SHP77 (cell line): ENCODE measurements around the gene ALDH16A1.

Source experiments
- DNase-seq, 2 experiments: peaks; one replicate each; lab custom pipeline; 2025; lab: John Stamatoyannopoulos, UW

The ALDH16A1 gene

DNA sequence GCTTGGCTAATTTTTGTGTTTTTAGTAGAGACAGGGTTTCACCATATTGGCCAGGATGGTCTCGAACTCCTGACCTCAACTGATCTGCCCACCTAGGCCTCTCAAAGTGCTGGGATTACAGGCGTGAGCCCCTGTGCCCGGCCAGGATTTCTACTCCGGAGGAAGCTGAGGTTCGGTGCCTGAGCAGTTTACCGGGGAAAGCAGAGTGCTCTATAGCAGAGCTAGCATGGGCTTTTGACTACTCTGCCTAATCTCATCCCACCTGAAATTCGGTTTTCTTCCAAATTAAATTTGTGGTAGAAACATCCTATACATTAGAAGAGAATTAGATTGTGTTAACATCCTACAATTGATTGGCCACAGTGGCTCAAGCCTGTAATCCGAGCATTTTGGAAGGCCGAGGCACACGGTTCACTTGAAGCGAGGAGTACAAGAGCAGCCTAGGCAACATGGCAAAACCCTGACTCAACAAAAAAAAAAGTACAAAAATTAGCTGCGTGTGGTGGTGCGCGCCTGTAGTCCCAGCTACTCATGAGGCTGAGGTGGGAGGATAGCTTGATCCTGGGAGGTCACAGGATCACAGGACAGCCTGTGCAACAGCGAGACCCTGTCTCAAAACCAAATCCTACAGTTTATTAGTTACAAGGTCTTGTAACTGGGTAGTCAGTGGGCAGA is 36.0 kb downstream of the ALDH16A1 start:
- DNase-seq, result no peak

DNA sequence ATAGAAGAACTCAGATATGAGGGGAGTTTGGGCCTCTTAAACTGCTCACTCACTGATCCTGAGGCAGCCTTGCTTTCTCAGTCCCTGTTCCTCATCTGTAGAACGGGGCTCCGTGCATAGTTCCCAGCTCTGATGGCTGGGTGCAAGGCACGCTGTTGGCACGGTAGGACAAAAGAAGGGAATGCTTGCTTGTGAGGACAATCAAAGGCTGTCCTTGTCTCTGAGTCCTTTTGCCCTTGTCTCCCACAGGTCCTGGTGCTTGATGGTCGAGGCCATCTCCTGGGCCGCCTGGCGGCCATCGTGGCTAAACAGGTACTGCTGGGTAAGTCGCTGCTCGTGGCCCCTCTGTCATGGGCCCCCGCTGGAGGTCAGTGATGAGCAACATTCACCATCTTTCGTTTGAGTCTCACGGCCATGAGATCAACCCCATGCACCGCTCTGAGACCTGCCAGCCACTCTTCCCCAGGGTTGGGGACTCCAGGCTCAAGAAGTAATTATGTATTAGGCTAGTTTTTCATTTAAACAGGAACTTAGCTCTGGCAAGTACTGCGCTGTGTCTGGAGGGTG is 36.7 kb downstream of the ALDH16A1 start:
- no peak for DNase-seq

DNA sequence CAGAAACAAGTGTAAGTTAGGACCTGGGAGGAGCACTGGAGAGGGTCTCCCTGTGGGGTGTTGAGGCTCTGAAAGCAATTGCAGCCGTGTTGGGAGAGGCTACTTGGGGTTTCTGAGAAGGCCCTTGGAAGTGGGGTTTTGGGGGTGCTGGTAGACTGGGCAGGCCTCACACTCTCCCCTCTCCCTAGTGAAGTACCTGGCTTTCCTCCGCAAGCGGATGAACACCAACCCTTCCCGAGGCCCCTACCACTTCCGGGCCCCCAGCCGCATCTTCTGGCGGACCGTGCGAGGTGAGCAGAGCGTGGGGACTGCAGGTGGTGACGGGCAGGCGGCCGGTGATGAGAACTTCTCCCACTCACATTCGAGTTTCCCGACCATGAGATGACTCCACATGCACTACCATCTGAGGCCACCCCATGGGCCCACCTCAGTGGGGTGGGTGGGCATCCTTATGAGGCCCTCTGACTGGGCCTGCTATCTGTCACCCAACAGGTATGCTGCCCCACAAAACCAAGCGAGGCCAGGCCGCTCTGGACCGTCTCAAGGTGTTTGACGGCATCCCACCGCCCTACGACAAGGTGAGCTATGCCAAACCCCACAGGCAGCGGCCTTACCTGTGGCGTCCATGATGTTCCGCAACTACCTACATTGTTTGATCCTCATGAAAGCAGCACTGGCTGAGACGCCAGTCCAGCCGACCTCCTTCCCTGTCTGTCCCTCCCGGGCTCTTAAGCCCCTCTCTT is 37.4 kb downstream of the ALDH16A1 start:
- no peak for DNase-seq

DNA sequence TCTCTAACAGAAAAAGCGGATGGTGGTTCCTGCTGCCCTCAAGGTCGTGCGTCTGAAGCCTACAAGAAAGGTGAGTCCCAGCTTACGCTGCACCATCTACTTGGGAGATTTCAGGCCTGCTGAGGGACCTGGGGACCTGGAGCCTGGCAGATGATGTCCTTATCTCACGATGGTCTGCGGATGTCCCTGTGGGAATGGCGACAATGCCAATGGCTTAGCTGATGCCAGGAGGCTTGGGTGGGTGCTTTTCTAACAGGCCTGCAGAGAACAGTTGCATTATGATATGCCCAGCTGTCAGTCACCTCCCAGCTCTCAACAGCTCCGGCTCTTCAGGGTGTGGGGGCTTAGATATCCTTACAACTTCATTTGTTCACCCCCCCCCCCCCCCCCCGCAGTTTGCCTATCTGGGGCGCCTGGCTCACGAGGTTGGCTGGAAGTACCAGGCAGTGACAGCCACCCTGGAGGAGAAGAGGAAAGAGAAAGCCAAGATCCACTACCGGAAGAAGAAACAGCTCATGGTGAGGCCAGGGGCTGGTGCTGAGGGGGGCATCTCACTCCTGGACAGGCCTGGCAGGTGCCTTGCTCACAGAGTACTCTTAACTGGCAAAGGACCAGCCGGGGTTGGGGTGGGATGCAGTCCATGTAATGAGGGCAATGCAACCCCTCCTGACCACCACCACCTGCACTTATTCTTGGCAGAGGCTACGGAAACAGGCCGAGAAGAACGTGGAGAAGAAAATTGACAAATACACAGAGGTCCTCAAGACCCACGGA is 38.2 kb downstream of the ALDH16A1 start:
- DNase-seq, result no peak

DNA sequence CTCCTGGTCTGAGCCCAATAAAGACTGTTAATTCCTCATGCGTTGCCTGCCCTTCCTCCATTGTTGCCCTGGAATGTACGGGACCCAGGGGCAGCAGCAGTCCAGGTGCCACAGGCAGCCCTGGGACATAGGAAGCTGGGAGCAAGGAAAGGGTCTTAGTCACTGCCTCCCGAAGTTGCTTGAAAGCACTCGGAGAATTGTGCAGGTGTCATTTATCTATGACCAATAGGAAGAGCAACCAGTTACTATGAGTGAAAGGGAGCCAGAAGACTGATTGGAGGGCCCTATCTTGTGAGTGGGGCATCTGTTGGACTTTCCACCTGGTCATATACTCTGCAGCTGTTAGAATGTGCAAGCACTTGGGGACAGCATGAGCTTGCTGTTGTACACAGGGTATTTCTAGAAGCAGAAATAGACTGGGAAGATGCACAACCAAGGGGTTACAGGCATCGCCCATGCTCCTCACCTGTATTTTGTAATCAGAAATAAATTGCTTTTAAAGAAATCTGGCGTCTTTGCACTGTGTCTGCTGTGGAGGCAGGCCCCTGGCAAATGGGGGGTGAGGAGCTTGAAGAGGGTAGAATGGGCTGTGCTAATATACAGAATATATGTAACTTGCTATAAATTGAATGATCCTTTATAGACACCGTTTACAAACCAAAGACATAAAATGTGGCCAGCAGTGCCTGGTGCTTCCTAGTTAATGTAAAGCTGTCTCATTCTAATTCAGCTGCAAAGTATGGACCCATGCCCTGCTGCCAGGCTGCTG is 39.0 kb downstream of the ALDH16A1 start:
- no peak for DNase-seq

DNA sequence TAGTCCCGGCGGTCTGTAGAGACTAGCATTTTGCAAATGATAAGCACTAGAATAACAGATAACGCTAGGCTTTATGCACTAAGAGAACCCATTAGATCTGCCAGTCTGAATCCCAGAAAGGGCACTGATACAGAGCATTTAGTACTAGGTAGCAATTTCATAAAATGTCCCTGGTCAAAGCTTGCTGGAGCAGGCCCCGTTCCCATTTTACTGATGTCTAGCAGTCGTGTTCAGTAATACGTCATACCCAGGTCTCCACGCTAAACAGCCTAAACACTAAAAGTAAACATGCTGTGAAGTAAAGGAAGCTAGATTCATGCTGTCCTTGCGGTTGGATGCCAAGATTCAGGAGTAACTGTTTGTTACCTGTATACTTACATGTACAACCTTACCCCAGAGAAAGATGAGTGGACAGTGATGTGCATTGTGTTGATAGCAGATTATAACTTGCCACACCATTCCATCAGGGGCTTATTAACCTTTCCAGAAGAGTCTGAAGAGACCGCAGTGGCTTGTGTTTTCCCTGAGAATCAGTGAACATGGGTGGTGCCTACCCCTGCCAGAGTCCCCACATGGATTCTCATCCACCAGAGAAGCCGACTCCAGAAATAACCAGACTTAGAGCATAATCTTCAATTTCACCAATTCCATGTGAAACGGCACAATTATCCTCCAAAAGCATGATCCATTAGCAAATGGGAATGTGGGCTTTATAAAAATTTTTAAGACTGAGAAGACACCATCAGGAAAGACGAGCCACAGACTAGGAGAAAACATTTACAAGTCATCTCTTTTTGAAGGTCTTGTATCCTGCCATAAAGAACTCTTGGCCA is 39.8 kb downstream of the ALDH16A1 start:
- DNase-seq, result no peak

DNA sequence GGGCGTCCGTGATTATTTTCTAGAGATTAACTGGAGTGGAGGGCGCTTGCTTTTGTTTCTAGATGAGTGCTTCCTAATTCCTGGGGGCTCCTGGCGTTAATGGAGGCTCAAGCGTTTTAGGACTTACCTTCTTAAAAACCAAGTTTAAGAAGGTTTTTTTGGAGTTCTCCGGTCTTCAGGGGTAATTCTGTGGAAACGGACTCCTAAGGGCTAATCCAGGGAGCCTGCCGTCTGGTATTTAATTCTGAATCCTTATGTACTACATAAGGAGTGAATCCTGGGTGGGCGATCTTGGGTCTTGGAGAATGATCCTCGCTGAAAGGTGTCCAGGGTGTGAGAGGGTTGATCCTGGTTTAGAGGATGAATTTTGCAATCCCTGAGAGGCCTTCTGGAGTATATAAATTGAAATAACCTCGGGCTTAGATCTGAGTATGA is 43.6 kb downstream of the ALDH16A1 start:
- DNase-seq, result no peak

DNA sequence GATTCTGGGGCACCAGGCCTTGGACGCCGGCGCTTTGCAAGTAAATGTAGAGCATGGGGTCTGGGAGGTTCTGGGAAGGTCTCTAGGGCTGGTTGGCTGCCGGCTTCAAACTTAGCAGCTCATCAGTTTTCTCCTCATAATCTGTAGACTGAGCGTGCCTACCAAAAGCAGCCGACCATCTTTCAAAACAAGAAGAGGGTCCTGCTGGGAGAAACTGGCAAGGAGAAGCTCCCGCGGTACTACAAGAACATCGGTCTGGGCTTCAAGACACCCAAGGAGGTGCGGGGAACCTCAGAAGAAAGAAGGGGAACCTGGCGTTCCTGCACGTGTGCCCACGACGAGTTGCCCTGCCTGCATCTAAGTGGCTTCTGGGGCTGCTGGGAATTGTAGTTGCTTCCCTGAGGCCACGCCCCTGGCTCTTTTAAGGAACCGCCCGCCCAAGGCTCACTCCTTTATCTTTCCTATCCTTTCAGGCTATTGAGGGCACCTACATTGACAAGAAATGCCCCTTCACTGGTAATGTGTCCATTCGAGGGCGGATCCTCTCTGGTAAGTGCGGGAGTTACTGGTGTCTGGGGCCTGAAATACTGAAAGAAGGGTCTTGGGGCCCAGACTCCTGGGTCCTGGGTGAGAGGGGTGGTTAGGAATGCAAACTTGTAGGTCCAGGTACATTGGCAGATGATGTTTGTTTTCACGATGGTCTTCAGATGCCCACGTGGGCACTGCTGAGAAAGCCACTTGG is 44.2 kb downstream of the ALDH16A1 start:
- peak in 1 of 2 experiments; percentile 34 for DNase-seq

DNA sequence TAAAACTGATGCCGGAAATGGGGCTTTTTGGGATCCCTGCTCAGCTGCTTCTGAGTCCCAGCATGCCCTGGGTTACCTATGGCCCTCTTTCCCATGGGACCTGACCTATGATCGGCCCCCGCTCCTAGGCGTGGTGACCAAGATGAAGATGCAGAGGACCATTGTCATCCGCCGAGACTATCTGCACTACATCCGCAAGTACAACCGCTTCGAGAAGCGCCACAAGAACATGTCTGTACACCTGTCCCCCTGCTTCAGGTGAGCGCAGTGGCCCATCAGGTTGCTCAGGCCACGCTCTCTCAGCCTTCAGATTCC is 44.7 kb downstream of the ALDH16A1 start:
- no peak for DNase-seq

DNA sequence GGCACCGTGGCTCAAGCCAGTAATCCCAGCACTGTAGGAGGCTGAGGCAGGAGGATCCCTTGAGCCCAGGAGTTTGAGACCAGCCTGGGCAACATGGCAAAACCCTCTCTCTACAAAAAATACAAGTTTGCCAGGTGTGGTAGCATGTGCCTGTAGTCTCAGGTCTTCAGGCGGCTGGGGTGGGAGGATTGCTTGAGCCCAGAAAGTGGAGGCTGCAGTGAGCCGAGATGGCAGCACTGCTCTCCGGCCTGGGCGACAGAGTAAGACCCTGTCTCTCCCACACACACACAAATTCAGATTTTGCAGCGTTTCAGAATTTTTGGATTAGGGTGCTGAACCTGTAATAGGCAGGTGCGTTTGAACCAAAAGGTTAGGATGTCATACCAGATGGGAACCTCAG is 45.5 kb downstream of the ALDH16A1 start:
- no peak for DNase-seq

DNA sequence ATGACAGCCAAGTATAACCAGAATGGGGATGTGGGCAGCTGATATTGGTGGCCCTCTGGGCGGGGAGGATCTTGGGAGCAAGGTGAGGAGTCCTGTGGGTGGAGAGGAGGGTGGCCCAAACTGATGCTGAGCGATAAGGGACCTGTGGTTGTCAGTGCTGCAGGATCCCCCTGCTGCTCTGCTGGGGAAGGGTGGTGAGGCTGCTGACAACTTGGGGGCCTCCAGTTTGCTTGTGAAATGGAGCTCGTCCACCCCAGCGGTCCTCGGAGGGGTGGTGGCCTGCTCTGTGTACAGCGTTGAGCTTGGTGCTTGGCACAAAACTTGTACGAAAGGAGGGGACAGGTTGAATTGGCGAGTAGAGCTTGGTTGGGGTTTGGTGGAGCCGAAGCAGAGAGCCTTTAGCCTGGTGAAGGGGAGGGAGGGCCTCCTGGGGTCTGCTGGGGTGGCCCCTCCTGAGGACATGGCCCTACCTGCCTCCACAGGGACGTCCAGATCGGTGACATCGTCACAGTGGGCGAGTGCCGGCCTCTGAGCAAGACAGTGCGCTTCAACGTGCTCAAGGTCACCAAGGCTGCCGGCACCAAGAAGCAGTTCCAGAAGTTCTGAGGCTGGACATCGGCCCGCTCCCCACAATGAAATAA is 46.1 kb downstream of the ALDH16A1 start:
- DNase-seq, result no peak

DNA sequence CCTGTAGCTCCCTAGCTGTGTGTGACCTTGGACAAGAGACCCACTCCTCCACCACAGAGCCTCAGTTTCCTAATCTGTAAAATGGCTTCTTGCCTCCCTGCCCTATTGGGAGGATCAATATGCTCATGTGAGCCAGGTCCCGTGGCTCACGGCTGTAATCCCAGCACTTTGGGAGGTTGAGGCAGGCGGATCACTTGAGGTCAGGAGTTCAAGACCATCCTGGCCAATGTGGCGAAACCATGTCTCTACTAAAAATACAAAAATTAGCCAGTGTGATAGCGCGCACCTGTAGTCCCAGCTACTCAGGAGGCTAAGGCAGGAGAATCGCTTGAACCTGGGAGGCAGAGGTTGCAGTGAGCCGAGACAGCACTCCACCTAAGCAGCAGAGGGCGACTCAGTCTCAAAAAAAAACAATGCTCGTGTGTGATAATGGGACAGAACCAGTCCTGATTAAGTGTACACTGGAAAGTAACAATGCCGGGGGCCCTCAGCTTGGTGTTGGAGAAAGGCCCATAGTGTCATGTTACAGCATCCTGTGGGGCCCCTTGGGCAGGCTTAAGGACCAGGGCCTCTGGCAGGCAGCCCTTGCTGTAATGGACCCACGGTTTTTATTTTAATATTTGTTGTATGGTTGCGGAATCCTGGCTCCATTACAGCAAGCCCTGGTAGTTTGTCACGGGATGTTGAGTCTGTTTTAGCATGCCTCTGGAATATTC is 50.0 kb downstream of the ALDH16A1 start:
- DNase-seq, result peak in 1 of 2 experiments; percentile 63

DNA sequence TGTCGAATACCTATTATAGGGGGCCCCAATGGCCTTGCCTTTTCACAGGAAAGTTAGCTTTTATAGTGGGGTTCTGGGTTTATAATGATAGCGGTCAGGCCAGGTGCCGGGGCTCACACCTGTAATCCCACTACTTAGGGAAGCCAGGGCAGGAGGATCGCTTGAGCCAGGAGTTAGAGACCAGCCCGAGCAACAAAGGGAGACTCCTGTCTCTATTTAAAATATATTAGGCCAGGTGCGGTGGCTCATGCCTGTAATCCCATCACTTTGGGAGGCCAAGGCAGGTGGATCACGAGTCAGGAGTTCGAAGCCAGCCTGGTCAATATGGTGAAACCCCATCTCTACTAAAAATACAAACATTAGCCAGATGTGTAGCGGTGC is 50.5 kb downstream of the ALDH16A1 start:
- DNase-seq, result no peak

DNA sequence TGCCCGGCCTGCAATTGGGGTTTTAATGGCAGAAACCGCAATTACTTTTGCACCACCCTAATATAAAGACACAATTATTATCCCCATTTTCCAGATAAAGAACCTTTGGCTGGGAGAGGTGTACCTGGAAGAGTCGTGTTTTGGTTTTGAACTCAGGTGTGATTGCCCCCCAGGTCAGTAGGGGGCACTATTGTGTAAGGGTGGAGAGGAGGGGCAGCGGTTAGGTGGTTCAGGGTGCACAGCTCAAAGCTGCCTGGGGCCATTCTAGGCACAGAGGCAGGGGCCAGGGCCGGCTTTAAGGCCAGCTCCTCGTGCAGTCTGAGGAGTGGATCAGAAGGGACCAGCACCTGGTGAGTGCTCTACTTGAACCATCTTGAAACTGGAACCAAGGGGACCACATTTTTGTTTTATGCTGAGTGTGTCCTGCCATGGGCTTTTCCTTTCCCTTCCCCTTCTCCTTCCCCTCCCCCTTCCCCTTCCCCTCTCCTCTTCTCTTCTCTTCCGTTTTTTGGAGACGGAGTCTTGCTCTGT is 53.6 kb downstream of the ALDH16A1 start:
- peak; percentile 60 to 62 for DNase-seq

DNA sequence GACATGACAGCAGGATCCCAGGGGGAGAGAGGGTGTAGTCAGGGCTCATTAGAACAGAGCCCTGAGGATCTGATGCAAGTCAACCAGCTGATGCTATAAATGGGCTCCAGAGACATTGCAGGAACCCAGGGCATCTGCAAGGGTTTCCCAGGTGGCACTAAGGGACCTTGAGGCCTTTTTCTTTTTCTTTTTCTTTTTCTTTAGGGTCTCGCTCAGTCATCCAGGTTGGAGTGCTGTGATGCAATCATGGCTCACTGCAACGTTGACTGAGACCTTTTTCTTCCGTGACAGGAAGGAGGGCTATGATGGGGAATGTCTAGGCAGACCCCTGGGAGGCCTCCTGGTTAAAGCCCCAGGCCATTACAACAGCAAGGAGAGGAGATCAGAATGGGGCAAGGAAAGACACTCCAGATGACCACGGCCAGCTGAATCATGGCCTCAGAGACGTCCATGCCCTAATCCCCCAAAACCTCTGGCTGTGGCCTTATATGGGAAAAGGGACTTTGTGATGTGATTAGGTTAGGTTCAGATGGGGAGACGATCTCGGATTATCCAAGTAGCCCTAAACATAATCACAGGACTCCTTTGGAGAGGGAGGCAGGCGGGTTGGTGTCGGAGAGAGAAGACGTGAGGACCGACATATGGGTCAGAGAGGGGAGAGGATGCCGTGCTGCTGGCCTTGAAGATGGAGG is 54.9 kb downstream of the ALDH16A1 start:
- no peak for DNase-seq

DNA sequence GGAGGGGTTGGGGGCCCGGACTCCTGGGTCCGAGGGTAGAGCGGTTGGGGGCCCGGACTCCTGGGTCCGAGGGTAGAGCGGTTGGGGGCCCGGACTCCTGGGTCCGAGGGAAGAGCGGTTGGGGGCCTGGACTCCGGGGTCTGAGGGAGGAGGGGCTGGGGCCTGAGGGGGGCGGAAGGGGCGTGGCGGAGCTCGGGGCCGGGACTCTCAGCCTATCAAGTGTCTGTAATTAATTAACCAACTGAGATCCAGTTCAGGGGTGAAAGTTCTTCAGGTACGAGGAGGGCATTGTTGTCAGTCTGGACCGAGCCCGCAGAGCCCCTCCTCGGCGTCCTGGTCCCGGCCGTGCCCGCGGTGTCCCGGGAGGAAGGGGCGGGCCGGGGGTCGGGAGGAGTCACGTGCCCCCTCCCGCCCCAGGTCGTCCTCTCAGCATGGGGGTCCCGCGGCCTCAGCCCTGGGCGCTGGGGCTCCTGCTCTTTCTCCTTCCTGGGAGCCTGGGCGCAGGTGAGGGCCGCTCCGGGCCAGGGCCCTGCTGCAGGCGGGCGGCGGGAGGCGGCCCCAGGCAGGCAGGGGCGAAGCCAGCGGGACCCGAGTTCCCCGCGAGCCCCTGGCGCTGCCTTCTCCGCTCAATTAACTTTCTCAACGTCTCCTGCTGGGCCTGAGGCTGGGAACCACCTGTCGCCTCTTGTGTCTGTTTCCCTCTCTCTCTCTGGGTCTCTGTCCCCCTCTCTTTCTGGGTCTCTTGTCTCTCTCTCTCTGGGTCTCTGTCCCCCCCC is 60.1 kb downstream of the ALDH16A1 start:
- no peak for DNase-seq

DNA sequence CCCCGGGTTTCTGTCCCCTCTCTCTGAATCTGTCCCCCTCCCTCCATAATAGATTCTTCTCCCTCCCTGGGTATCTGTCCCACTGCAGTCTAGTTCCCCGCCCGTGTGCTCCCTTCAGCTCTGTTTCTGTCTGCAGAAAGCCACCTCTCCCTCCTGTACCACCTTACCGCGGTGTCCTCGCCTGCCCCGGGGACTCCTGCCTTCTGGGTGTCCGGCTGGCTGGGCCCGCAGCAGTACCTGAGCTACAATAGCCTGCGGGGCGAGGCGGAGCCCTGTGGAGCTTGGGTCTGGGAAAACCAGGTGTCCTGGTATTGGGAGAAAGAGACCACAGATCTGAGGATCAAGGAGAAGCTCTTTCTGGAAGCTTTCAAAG is 60.7 kb downstream of the ALDH16A1 start:
- DNase-seq, result no peak

DNA sequence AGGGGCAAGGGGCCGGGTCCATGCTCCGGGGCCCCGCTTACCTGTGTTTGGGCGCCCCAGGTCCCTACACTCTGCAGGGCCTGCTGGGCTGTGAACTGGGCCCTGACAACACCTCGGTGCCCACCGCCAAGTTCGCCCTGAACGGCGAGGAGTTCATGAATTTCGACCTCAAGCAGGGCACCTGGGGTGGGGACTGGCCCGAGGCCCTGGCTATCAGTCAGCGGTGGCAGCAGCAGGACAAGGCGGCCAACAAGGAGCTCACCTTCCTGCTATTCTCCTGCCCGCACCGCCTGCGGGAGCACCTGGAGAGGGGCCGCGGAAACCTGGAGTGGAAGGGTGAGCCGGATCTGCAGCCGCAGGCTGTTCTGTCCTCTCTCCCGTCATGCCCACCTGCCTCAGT is 61.1 kb downstream of the ALDH16A1 start:
- DNase-seq, result no peak
